DLD1 (cell line): Measurements from ENCODE around the gene SLAMF6.
"Not testable (repeated sequence)": the region's sequence is repeated elsewhere in the genome, so short reads cannot be mapped to it uniquely, and the experiment has no call there.

Experiments used
- in situ Hi-C: cut with HindIII; loops from 2 replicates; pipeline ENCODE4 v1.10.0; 2017; ENCODE audit warnings: low sequenced_read_pairs

The SLAMF6 gene

DNA sequence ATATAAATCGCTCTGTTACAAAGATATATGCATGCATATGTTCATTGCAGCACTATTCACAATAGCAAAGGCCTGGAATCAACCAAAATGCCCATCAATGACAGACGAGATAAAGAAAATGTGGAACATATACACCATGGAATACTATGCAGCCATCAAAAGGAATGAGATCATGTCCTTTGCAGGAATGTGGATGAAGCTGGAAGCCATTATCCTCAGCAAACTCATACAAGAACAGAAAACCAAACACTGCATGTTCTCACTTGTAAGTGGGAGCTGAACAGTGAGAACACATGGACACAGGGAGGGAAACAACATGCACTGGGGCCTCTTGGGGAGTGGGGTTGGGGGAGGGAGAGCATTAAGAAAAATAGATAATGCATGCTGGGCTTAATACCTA, 5.5 kb downstream of the SLAMF6 start:
- in situ Hi-C loops, result not testable (repeated sequence)

GRCh38 chr1:160515908-160516307, 7.1 kb downstream of the SLAMF6 start:
- in situ Hi-C loops, result not testable (repeated sequence)

- in situ Hi-C loops, result no loop called here
Observed at GRCh38 chr1:160504651-160505050, 18.4 kb downstream of the SLAMF6 start.

- in situ Hi-C loops, result no loop called here
Observed at GRCh38 chr1:160503087-160503486, 20.0 kb downstream of the SLAMF6 start.

DNA sequence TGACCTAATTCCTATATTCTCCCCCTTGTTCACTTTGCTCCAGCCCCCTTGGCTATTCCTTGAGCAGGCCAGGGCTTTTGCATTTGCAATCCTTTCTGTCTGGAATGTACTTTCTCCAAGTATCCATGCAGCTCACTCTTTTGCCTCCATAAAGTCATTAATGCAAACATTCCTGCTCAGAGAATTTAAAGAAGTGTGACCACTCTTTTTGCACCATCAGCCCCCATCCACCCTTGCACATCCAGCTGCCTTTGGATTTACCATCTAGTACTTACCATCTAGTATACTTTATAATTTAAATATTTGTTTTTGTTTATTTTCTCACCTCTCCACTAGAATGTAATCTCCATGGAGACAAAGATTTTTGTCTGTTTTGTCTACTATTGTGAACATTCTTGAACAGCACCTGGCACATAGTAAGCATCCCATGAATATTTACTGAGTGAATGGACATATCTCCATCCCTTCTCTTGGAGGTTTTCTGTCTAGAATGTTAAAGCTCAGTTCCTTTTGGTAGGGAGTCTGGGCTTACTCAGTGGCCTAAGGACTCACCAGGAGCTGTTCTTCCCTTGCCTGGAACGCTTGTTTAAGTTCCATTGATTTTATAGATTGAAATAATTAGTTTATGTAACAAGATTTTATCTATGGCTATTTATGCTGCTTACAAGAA, 22.6 kb downstream of the SLAMF6 start:
- in situ Hi-C loops, result no loop called here

DNA sequence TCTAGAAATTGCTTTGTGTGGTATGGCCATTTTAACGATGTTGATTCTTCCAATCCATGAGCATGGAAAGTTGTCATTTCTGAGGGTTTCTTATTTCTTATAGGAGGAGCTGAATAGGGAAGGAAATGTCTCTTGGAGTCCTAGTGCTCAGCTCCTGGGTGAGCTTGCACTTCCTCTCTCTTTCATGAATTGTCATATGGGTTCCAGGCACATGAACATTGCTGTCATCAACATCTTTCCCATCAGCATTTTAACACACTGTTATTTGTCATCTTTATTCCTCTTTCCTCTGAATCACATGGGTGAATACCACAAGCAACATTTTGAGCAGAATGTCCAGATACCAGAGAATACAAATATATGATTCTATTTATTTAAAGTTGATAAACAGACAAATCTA, 23.4 kb downstream of the SLAMF6 start:
- in situ Hi-C loops, result no loop called here

GRCh38 chr1:160498301-160499065, 24.6 kb downstream of the SLAMF6 start:
- in situ Hi-C loops, result not testable (repeated sequence)

GRCh38 chr1:160496334-160496733, 26.7 kb downstream of the SLAMF6 start:
- in situ Hi-C loops, result no loop called here

- in situ Hi-C loops, result no loop called here
Observed at GRCh38 chr1:160494620-160495019, 28.4 kb downstream of the SLAMF6 start.

- in situ Hi-C loops, result no loop called here
Observed at GRCh38 chr1:160492617-160493016, 30.4 kb downstream of the SLAMF6 start.

DNA sequence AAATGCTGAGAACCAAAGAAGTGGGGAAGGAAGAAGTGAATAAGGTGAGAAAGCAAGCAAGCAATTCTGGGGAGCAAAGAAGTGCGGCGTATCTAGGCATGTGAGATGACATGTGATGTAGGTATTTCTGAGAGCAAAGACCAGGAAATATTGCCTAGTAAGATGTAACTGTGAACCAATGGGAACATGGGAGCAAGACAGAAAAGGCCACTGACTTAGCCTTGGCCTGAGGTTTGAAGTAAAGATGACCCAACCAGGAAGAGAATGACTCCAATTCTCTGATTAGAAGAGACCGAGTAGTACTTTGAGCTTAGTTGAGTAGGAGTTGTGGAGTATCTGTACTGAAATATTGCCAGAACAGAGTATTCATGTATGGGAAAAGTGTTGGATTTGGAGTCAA, 31.1 kb downstream of the SLAMF6 start:
- in situ Hi-C loops, result no loop called here

- in situ Hi-C loops, result no loop called here
Observed at GRCh38 chr1:160491017-160491416, 32.0 kb downstream of the SLAMF6 start.

GRCh38 chr1:160489513-160490261, 33.4 kb downstream of the SLAMF6 start:
- in situ Hi-C loops, result no loop called here

GRCh38 chr1:160488347-160489058, 34.6 kb downstream of the SLAMF6 start:
- in situ Hi-C loops, result no loop called here

- in situ Hi-C loops, result no loop called here
Observed at GRCh38 chr1:160486453-160486852, 36.6 kb downstream of the SLAMF6 start.

- in situ Hi-C loops, result no loop called here
Observed at GRCh38 chr1:160483505-160484185, 39.4 kb downstream of the SLAMF6 start.

DNA sequence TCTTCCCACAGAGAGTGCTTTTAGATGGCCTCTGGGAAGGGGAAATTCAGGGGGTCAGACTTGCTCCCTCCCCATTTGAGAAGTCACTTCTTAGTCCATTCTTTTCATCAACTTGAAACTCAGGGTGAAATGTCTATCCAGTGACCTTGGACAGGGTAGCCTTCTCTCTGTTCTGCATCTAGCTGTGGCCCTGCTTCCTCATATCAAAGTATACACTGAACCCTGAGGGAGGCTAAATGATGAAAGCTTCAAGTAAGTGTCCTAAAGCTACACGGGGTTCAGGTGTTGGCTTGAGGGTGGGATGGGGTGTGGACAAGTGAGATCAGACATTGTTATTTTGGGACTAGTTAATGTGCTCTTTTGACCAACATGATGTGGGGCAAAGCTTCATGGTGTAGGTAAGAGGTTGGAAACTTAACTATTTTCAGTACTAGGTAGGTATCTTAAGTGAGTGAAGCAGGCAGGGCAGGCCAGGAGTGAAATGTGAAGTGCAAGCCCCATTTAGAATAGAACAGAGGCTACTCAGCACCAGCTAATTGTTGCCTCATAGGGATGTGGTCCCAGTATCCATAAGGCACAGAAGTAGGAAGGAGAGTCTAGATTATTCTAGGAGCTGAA, 41.0 kb downstream of the SLAMF6 start:
- in situ Hi-C loops, result no loop called here

GRCh38 chr1:160480781-160481180, 42.3 kb downstream of the SLAMF6 start:
- in situ Hi-C loops, result not testable (repeated sequence)

- in situ Hi-C loops, result not testable (repeated sequence)
Observed at GRCh38 chr1:160479091-160479490, 44.0 kb downstream of the SLAMF6 start.
